PFSK-1 (cell line): ENCODE data around the gene MC5R.

Source experiments
- FOXP2 ChIP-seq: optimal IDR thresholded peaks from 2 replicates; pipeline ENCODE3; 2011; ENCODE audit warnings: borderline replicate concordance, control low read depth, inconsistent platforms; ENCODE audit not compliant: insufficient read depth; ENCODE audit errors: extremely low read length, extremely low read depth
- POLR2AphosphoS5 ChIP-seq: IDR thresholded peaks from 2 replicates; pipeline ENCODE4 v1.6.1; 2012; ENCODE audit warnings: low read depth, mild to moderate bottlenecking, control low read depth, low read length, moderate library complexity
- SIN3A ChIP-seq: IDR thresholded peaks from 2 replicates; pipeline ENCODE4 v1.6.1; 2012; ENCODE audit warnings: mild to moderate bottlenecking, low read length, moderate library complexity, borderline replicate concordance; ENCODE audit not compliant: insufficient read depth
- TAF1 ChIP-seq: IDR thresholded peaks from 2 replicates; pipeline ENCODE4 v1.6.1; 2012; ENCODE audit warnings: low read length, control low read depth, borderline replicate concordance; ENCODE audit not compliant: insufficient read depth
- TF ChIP-seq, protein P1 (sequence below), 2 experiments: IDR thresholded peaks; 2 replicates each; pipeline versions ENCODE4 v1.6.1 to v1.8.0; 2011 to 2012; ENCODE audit warnings: low read depth in 2 of 2, low read length in 2 of 2, control low read depth in 1 of 2, inconsistent platforms in 1 of 2, mild to moderate bottlenecking in 1 of 2, moderate library complexity in 1 of 2; ENCODE audit not compliant: insufficient read depth in 1 of 2

MC5R gene

DNA sequence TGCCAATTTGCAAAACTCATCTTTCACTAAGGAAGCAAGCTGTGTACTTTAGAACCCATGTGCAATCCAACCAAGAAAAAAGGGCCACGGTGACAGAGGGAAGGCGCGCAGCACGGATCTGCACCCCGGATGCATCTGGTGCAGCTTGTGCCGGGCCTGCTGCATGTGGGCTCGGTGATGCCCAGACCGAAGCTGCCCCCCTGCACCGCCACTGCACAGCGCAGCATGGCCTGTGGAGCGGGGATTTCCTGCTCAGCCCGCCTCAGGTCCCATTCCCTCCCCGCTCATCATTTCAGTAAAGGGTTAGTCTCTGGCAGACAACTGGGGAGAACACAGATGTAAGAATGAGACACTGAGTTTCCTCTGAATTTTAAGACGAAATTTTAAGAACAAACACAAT is 48.4 kb downstream of the MC5R start:
- TF ChIP-seq TAF1 = no peak
- no peak for TF ChIP-seq POLR2AphosphoS5
- TF ChIP-seq, protein P1, sequence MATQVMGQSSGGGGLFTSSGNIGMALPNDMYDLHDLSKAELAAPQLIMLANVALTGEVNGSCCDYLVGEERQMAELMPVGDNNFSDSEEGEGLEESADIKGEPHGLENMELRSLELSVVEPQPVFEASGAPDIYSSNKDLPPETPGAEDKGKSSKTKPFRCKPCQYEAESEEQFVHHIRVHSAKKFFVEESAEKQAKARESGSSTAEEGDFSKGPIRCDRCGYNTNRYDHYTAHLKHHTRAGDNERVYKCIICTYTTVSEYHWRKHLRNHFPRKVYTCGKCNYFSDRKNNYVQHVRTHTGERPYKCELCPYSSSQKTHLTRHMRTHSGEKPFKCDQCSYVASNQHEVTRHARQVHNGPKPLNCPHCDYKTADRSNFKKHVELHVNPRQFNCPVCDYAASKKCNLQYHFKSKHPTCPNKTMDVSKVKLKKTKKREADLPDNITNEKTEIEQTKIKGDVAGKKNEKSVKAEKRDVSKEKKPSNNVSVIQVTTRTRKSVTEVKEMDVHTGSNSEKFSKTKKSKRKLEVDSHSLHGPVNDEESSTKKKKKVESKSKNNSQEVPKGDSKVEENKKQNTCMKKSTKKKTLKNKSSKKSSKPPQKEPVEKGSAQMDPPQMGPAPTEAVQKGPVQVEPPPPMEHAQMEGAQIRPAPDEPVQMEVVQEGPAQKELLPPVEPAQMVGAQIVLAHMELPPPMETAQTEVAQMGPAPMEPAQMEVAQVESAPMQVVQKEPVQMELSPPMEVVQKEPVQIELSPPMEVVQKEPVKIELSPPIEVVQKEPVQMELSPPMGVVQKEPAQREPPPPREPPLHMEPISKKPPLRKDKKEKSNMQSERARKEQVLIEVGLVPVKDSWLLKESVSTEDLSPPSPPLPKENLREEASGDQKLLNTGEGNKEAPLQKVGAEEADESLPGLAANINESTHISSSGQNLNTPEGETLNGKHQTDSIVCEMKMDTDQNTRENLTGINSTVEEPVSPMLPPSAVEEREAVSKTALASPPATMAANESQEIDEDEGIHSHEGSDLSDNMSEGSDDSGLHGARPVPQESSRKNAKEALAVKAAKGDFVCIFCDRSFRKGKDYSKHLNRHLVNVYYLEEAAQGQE (IDR thresholded peaks at IDR 0.05; ENCODE audit: insufficient read depth in 1 of 2, low read depth in 2 of 2, low read length in 2 of 2) = no peak
- TF ChIP-seq FOXP2 = no peak
- TF ChIP-seq SIN3A = no peak

DNA sequence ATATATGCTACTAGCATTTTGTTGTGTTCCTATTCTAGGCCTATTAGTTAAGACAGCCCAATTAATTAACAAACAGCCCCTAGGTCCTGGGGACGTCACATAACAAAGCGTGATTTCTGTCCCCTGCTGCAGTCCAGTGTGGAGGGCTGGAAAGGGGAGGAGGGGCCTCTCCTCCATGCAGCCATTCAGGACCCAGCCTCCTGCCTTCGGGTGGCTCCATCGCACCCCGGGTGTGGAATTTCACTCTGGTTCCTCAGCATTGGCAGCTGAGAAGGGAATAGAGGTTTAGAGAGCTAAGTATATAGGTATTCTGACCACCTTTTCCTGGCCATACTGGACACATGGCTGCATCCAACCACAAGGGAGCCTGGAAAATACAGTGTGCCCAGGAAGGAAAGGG is 49.0 kb downstream of the MC5R start:
- TF ChIP-seq FOXP2 (no peak), SIN3A (no peak), POLR2AphosphoS5 (no peak), TAF1 (no peak)
- TF ChIP-seq, protein P1 (IDR thresholded peaks at IDR 0.05; ENCODE audit: insufficient read depth in 1 of 2, low read depth in 2 of 2, low read length in 2 of 2) = no peak

DNA sequence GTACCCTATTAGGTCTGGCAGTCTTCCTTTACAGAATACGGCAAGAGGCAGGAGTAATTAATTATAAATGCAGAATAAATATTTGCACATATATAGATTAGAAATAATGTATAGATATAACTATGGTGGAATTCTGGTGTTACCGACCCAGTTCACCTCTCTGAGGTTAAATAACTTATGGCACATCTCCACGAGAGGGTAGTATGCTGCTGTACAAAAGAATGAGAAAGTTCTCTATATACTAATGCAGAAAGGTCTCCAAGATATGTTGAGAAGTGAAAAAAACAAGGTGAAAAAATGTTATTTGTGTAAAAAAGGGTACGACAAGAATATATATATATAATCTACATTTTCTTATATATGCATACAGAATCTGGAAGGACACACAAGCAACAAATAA is 50.6 kb downstream of the MC5R start:
- no peak for TF ChIP-seq TAF1
- TF ChIP-seq FOXP2 = no peak
- TF ChIP-seq SIN3A = no peak
- no peak for TF ChIP-seq POLR2AphosphoS5
- TF ChIP-seq, protein P1 (IDR thresholded peaks at IDR 0.05; ENCODE audit: insufficient read depth in 1 of 2, low read depth in 2 of 2, low read length in 2 of 2) = no peak
